Urinary bladder (tissue), 4 donors: ENCODE data around the gene ANKRD35. TPM values are rescaled to one million over a fixed set of nuclear protein-coding genes. Genes with fewer than 3 reads are reported as not detected.
"Not testable (repeated sequence)": the region's sequence is repeated elsewhere in the genome, so short reads cannot be mapped to it uniquely, and the experiment has no call there.

Source experiments
- DNase-seq: peaks from one replicate; pipeline ENCODE4 v3.0.0-alpha.2; 2015; ENCODE audit errors: extremely low spot score
- H3K27ac ChIP-seq: one replicate; pipeline ENCODE4 v1.5.1; 2013; ENCODE audit warnings: low read depth, mild to moderate bottlenecking, moderate library complexity
- H3K36me3 ChIP-seq: one replicate; pipeline ENCODE4 v1.6.1; 2013; ENCODE audit warnings: mild to moderate bottlenecking, moderate library complexity; ENCODE audit not compliant: insufficient read depth
- H3K4me1 ChIP-seq: one replicate; pipeline ENCODE4 v1.6.1; 2013; ENCODE audit warnings: mild to moderate bottlenecking, moderate library complexity; ENCODE audit not compliant: insufficient read depth
- H3K4me3 ChIP-seq: one replicate; pipeline ENCODE4 v1.5.1; 2013; ENCODE audit warnings: low read depth, low read length
- WGBS: extraction: QIAGEN DNeasy Blood & Tissue Kit; methylation state at CpG from one replicate; pipeline ENCODE4 v1.1.7; 2013; 5-methylcytosine and 5-hydroxymethylcytosine counted together
- polyA plus RNA-seq: library from polyadenylated mRNA; stranded (reverse); fragments of 200-250 nt; gene quantifications from one replicate; pipeline ENCODE4 v1.2.3, GENCODE V29; 2013
- total RNA-seq: library from RNA; depleted of rRNA; stranded (reverse); fragments of >200 nt; gene quantifications from one replicate; pipeline ENCODE4 v1.2.3, GENCODE V29; 2014
- donor health status: healthy with polysubstance abuse.
- donor health status: healthy.

The ANKRD35 gene
- total and polyA plus RNA-seq, 2 donors: 2.2 to 13.2 TPM

GRCh38 chr1:145858238-145858900 lies 27.3 kb downstream of the ANKRD35 start:
- peak overlapping the region; percentile 83 for H3K4me3 ChIP-seq
- peak overlapping the region; percentile 94 for H3K27ac ChIP-seq
- H3K4me1 ChIP-seq: peaks cover 1% of the 10 kb centered on the region
- DNase-seq: no peak
- peaks cover 2% of the 10 kb centered on the region for H3K36me3 ChIP-seq
- WGBS: 2% methylated on average over 35 of the region's 35 CpGs

GRCh38 chr1:145857170-145857569 lies 28.5 kb downstream of the ANKRD35 start:
- peak overlapping the region; percentile 3 for H3K4me3 ChIP-seq
- 62% methylated on average over 4 of the region's 4 CpGs for WGBS
- H3K27ac ChIP-seq: no peak overlapping the region
- H3K36me3 ChIP-seq: peaks cover 2% of the 10 kb centered on the region
- DNase-seq: no peak
- H3K4me1 ChIP-seq: peaks cover 1% of the 10 kb centered on the region

- DNase-seq: no peak
- 86% methylated on average over 7 of the region's 7 CpGs for whole genome bisulfite sequencing
- peaks cover 1% of the 10 kb centered on the region for H3K4me1 ChIP-seq
- no peak overlapping the region for H3K27ac ChIP-seq
- H3K36me3 ChIP-seq: peaks cover 3% of the 10 kb centered on the region
- H3K4me3 ChIP-seq: no peak overlapping the region
Measured at GRCh38 chr1:145855426-145855948, 30.2 kb downstream of the ANKRD35 start.

- WGBS: 69% methylated on average over 15 of the region's 15 CpGs
- Histone ChIP-seq H3K4me3 (no peak overlapping the region), H3K27ac (no peak overlapping the region), H3K4me1 (no peaks in the 10 kb centered on the region), H3K36me3 (peaks cover 5% of the 10 kb centered on the region)
- DNase-seq: no peak
Measured at GRCh38 chr1:145849356-145850160, 36.1 kb downstream of the ANKRD35 start.

- Histone ChIP-seq H3K4me3 (no peak overlapping the region), H3K36me3 (peaks cover 5% of the 10 kb centered on the region), H3K4me1 (no peaks in the 10 kb centered on the region), H3K27ac (no peak overlapping the region)
- 73% methylated on average over 3 of the region's 3 CpGs for WGBS
- DNase-seq: no peak
Measured at GRCh38 chr1:145847827-145848226, 37.8 kb downstream of the ANKRD35 start.

GRCh38 chr1:145846201-145846612 lies 39.5 kb downstream of the ANKRD35 start:
- Histone ChIP-seq H3K36me3 (peaks cover 7% of the 10 kb centered on the region), H3K4me1 (no peaks in the 10 kb centered on the region), H3K27ac (no peak overlapping the region), H3K4me3 (peak overlapping the region; percentile 31)
- DNase-seq: no peak
- WGBS: 57% methylated on average over 3 of the region's 3 CpGs

- no peak for DNase-seq
- Histone ChIP-seq H3K4me1 (no peaks in the 10 kb centered on the region), H3K27ac (peak within 1 kb of the TSS; percentile 38), H3K4me3 (peak within 1 kb of the TSS; percentile 31), H3K36me3 (peaks cover 9% of the 10 kb centered on the region)
- WGBS: under 1% methylated on average over 50 of the region's 50 CpGs
Measured at GRCh38 chr1:145845514-145846161, 40.0 kb downstream of the ANKRD35 start, which contains the start of gene NUDT17. NUDT17 (plus strand) TSS chr1:145845630; CDS start chr1:145845641, 11 bp downstream.

- Histone ChIP-seq H3K4me1 (no peaks in the 10 kb centered on the region), H3K27ac (peak overlapping the region; percentile 38), H3K36me3 (peaks cover 4% of the 10 kb centered on the region), H3K4me3 (peak overlapping the region; percentile 31)
- 11% methylated on average over 4 of the region's 4 CpGs for WGBS
- no peak for DNase-seq
Measured at GRCh38 chr1:145845144-145845513, 40.5 kb downstream of the ANKRD35 start.

GRCh38 chr1:145843031-145843430 lies 42.6 kb downstream of the ANKRD35 start:
- Histone ChIP-seq H3K36me3 (peaks cover 6% of the 10 kb centered on the region), H3K4me3 (no peak overlapping the region)
- 92% methylated on average over 3 of the region's 3 CpGs for WGBS

GRCh38 chr1:145837656-145838055 lies 48.0 kb downstream of the ANKRD35 start:
- 90% methylated on average over 1 of the region's 1 CpG for WGBS
- H3K27ac ChIP-seq: no peak overlapping the region
- H3K4me1 ChIP-seq: no peaks in the 10 kb centered on the region
- DNase-seq: no peak
- no peak overlapping the region for H3K4me3 ChIP-seq
- H3K36me3 ChIP-seq: peaks cover 27% of the 10 kb centered on the region

More at GRCh38 chr1:145843031-145843430, 42.6 kb downstream of the ANKRD35 start:
- DNase-seq: no peak
- Histone ChIP-seq H3K4me1 (no peaks in the 10 kb centered on the region), H3K27ac (no peak overlapping the region)

GRCh38 chr1:145830810-145831209 lies 54.9 kb downstream of the ANKRD35 start:
- whole genome bisulfite sequencing: 99% methylated on average over 2 of the region's 2 CpGs
- H3K4me3 ChIP-seq, H3K27ac ChIP-seq, H3K4me1 ChIP-seq, DNase-seq: not testable (repeated sequence)
- peaks cover 17% of the 10 kb centered on the region for H3K36me3 ChIP-seq

GRCh38 chr1:145828367-145829026 lies 57.2 kb downstream of the ANKRD35 start:
- Histone ChIP-seq H3K36me3 (peaks cover 10% of the 10 kb centered on the region), H3K4me3 (no peak overlapping the region)

GRCh38 chr1:145827966-145828365 lies 57.7 kb downstream of the ANKRD35 start:
- no peak for DNase-seq
- H3K4me1 ChIP-seq: peaks cover 1% of the 10 kb centered on the region

More at GRCh38 chr1:145828367-145829026, 57.2 kb downstream of the ANKRD35 start:
- no peak for DNase-seq
- Histone ChIP-seq H3K4me1 (peaks cover 1% of the 10 kb centered on the region), H3K27ac (no peak overlapping the region)

More at GRCh38 chr1:145827966-145828365, 57.7 kb downstream of the ANKRD35 start:
- peaks cover 8% of the 10 kb centered on the region for H3K36me3 ChIP-seq
- H3K4me3 ChIP-seq: no peak overlapping the region
- no peak overlapping the region for H3K27ac ChIP-seq
